ENCODE data around the gene BLMH.

GRCh38 chr17:30230596-30231125 lies 61.1 kb downstream of the BLMH start:
- TF ChIP-seq CTCF (IDR thresholded peaks at IDR 0.05) (no peak), POLR2A (IDR thresholded peaks at IDR 0.05) (no peak), EP300 (IDR thresholded peaks at IDR 0.05) (no peak)

Data from suprapubic skin (tissue), 3 donors.